HG03139 (cell line): Measurements from ENCODE around the gene TXNDC2.

Experiments used
- ATAC-seq: cut with Tn5 transposase; IDR thresholded peaks from one replicate; pipeline ENCODE4 v1.9.1; 2021; ENCODE audit not compliant: unreplicated experiment

TXNDC2 gene

DNA sequence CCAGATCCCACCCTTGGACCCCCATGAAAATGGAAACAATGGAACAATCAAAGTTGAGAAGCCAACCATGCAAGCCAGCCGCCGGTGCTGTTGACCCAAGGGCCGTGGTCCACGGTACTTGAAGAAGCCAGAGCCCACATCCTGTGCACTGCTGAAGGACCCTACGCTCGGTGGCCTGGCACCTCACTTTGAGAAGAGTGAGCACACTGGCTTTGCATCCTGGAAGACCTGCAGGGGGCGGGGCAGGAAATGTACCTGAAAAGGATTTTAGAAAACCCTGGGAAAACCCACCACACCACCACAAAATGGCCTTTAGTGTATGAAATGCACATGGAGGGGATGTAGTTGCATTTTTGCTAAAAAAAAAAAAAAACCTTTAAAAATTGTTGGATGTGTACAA lies 26.5 kb upstream of the TXNDC2 start:
- no peak for ATAC-seq

GRCh38 chr18:9860682-9861081 lies 25.1 kb upstream of the TXNDC2 start:
- ATAC-seq, result no peak

DNA sequence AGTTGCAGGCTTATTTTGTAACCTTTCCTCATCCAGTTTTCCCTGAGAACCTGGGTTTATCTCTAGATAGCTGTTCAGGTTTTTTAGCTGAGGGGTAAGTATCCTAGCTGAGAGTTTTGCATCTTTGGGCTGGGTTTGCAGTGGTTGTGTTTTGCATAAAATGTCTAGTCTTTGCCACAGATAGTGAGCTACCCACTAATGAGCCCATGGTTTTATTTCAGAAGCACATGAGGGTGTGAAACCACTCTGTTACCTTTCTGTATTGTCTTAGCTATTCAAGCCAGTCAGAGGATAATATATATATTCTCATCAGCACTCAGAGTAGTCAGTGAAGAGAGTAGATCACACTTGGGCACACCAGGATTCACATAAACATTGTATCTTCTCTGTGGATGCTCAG lies 24.6 kb upstream of the TXNDC2 start:
- no peak for ATAC-seq

DNA sequence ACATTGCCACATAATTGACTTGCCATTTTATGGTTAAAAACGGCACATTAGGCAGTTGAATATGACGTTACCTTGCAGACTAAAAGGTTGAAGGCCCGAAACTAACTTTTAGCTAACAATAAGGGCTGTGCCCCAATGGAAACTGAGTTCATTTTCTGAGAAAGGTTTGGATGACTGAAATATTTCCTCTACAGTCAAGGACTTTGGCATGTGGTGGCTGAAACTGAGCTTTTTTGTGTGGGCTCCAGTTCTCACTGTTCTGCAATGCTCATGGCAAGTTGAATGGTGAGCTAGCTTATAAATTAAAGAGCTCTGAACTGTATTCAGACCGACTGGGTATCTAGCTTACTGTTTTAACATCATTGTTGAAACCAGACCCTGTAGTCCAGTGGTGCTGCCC lies 23.8 kb upstream of the TXNDC2 start:
- ATAC-seq, result no peak

DNA sequence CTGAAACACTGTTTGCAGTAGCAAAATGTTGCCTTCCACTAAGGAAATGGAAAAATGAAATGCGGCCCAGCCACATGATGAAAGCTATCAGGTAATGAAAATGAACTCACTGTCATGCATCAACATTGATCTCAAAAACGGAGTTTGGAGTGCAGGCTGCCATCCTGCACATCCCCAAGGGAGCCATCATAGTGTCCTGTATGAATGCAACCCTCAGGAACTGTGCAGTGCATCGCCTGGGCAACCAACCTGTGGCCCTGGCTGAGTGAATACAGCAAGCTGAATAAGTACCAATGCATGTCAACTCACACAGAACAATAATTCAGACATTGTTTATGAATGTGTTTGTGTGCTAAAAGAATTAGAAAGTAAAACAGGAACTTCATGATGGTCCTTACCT lies 23.1 kb upstream of the TXNDC2 start:
- no peak for ATAC-seq

DNA sequence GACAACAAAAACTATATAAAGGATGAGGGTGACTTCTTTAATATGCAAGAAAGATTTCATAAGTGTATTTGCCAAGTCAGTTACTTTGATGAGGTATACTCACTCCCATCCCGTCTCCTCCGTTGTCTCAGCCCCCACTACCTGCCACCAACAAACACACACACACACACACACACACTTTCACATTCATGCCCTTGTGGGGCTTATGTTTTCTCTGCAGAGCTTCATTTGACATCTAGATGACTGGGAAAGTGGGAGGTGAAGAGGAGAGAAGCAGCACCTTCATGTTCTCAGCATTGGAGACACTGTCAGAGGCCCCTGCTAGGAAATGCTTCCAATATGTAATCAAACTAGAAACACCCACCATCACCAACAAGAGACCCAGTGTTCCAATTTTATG lies 22.5 kb upstream of the TXNDC2 start:
- ATAC-seq, result no peak

GRCh38 chr18:9865764-9866490 lies 19.8 kb upstream of the TXNDC2 start:
- ATAC-seq, result no peak

DNA sequence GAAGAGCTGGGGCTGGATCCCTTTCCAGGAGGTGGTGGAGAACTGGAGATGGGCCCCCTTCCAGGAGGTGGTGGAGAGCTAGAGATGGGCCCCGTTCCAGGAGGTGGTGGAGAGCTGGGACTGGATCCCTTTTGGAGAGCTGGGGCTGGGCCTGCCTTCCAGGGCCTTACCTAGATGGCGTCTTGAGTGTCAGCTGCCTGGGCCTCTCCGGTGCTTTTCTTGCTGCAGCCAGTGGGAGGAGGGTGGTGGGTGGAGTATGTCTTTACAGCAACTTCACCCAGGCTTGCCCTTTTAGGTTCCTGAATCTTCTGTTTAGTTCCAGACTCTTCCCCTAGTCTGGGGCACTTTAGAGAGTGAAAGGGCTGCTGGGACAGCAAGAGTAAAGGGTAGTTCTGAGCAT lies 19.1 kb upstream of the TXNDC2 start:
- no peak for ATAC-seq

- no peak for ATAC-seq
These were observed 18.6 kb upstream of the TXNDC2 start for GRCh38 chr18:9867071-9867594.

GRCh38 chr18:9868857-9869714 lies 16.7 kb upstream of the TXNDC2 start:
- no peak for ATAC-seq

DNA sequence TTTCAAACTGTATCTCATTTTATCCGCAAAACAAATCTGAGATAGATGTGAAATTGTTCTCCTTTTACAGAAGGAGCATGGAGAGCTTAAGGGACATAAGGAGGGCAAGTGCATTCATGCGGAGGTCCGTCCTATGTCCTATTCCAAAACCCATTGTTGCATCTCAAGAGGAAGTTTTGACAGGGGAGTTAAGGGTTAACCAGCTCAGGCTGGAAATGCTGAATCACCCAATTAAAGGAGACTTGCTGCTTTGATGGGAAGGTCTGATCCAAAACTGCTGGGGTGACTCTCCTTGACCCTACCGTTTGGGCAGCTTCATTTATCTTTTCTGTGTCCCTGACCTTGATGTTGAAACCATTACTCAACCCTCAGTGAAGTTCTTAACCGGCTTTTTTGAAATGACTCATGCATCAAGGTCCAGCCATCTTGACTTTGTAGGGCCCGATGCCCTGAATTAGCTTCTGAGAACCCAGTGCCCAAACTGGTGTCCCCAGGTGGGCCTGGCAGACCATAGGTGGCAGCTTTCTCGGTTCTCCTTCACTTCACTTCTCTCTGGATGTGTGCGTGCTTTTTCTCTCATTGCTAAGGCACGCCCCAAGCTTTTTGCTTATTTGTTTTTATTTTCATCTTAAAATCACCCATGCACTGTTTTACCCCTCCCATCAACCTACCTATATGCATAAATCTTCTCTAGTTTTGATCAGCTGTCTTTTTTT lies 15.9 kb upstream of the TXNDC2 start:
- ATAC-seq, result no peak

DNA sequence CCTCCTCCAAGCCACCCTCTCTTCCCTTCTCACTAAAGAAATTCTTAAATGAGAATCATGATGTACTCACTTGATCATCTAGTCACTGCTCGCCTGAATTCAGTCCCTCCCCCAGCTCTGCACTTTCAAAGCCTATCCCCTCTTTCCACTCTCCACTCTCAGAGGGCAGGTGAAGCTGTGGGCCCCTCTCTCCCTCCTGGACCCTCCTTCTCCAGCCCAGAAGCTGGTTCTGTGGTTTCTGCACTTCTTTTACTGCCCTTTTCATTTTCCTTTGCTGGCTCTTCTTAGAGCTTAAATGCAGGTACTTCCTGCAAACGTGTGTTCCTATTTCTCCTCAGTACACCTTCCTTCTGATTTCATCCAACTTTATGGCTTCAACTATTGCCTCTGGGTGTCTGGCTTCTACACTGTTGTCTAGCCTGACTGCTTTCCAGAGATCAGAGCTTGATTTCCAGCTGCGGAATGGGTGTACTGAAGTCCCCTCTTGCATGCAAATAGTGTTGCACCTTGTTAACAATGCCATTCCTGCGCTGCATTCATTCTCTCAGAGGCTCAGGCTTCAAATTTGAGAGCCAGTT lies 15.3 kb upstream of the TXNDC2 start:
- ATAC-seq, result no peak

GRCh38 chr18:9871244-9871746 lies 14.5 kb upstream of the TXNDC2 start:
- ATAC-seq, result no peak

- no peak for ATAC-seq
These were observed 12.9 kb upstream of the TXNDC2 start for GRCh38 chr18:9872823-9873222.

DNA sequence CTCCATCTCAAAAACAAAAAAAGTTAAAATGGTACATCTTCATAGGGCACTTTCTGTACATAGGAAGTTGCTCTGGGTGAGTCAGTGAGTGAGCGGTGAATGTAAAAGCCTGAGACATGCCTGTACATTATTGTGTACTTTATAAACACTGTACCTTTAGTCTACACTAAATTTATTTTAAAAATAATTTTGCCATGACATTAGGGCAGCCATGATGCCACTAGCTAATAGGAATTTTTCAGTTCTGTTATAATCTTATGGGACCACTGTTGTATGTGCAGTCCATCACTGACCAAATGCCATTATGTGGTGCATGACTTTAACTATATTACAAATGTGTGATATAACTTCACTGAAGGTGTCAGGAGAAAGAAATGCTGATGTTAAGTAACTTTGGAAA lies 11.0 kb upstream of the TXNDC2 start:
- no peak for ATAC-seq

DNA sequence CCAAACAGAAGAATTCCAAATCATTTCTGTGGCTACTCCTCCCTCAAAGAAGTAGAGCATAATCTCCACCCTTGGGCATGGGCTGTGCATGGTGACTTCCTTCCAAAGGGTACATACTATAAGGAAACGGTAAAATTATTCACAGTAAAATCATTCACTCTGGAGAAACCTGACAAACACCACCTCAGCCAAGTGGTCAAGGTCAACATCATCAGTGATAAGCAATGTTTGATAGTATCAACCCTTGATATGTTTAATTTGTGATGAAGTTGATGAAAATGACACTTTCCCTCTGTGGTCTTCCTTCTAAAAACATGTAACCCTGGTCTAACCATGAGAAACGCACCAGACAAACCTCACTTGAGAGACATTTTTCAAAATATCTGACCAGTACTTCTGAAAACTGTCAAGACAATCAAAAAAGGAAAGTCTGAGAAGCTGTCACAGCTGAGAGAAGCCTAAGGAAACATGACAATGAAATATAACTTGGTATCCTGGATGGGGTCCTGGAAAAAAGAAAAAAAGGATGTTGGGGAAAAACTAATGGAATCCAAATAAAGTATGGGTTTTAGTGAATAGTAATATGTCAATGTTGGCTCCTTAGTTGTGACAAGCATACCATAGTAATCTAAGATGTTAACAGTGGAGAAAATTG lies 9.4 kb upstream of the TXNDC2 start:
- no peak for ATAC-seq

- ATAC-seq, result no peak
These were observed 8.7 kb upstream of the TXNDC2 start for GRCh38 chr18:9876867-9877654.

DNA sequence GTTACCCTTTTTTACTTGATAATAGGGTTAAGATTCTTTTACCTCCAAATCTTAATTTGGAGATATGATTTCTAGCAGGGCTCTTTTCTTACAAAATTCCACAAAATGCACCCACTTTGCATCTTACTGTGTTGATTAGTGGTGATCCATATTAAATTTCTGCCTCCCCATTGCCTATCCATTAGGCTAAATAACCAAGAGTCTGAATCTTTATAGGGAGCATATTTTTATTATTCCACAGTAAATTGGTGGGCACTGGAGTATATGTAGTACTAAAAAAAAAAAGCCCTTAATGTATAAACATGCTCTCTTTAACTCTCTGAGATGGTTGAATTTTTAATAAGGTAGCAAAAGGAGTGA lies 8.1 kb upstream of the TXNDC2 start:
- ATAC-seq, result no peak

DNA sequence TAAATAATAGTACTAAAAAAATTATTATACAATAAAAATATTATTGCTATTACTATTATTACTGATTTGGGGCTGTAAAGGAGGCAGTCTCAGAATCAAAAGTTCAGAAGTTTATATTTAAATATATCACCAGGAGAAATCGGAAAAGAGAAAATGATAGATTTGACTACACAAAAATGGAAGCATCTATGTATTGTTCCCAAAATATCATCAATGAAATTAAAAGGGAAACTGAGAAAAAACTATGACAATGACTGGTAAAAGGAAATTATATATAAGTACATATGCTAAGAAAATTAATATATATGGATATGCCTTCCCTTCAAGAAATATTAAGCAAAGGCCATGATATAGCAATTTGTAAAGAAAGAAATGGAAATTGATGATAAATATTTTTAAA lies 7.7 kb upstream of the TXNDC2 start:
- no peak for ATAC-seq

- no peak for ATAC-seq
These were observed 7.0 kb upstream of the TXNDC2 start for GRCh38 chr18:9878783-9879242.
